SKM-1 treated with dmso at 0.1 percent for 144 hours (cell line): ENCODE results near the gene ZRANB3.

ENCODE experiments used
- DNase-seq: peaks from one replicate; lab custom pipeline; 2025; ENCODE audit not compliant: unreplicated experiment; lab: John Stamatoyannopoulos, UW

The ZRANB3 gene

GRCh38 chr2:135183822-135184221, 347.2 kb downstream of the ZRANB3 start:
- no peak for DNase-seq

GRCh38 chr2:135182601-135183000, 348.4 kb downstream of the ZRANB3 start:
- no peak for DNase-seq

- DNase-seq, result no peak
Measured at GRCh38 chr2:135182190-135182589, 348.8 kb downstream of the ZRANB3 start.

- DNase-seq, result no peak
Measured at GRCh38 chr2:135179689-135180088, 351.3 kb downstream of the ZRANB3 start.

GRCh38 chr2:135175177-135175576, 355.8 kb downstream of the ZRANB3 start:
- DNase-seq, result no peak

GRCh38 chr2:135174810-135175093, 356.3 kb downstream of the ZRANB3 start:
- no peak for DNase-seq

- DNase-seq, result no peak
Measured at GRCh38 chr2:135174049-135174809, 356.8 kb downstream of the ZRANB3 start.

GRCh38 chr2:135169900-135170753, 360.9 kb downstream of the ZRANB3 start:
- DNase-seq, result no peak

- DNase-seq, result no peak
Measured at GRCh38 chr2:135168204-135168856, 362.7 kb downstream of the ZRANB3 start.

- DNase-seq, result no peak
Measured at GRCh38 chr2:135167273-135167672, 363.7 kb downstream of the ZRANB3 start.

GRCh38 chr2:135164431-135164830, 366.6 kb downstream of the ZRANB3 start:
- DNase-seq, result no peak

GRCh38 chr2:135163901-135164300, 367.1 kb downstream of the ZRANB3 start:
- no peak for DNase-seq

GRCh38 chr2:135163306-135163705, 367.7 kb downstream of the ZRANB3 start:
- DNase-seq, result no peak

- DNase-seq, result no peak
Measured at GRCh38 chr2:135162786-135163185, 368.2 kb downstream of the ZRANB3 start.

- DNase-seq, result no peak
Measured at GRCh38 chr2:135162377-135162776, 368.6 kb downstream of the ZRANB3 start.

GRCh38 chr2:135159191-135159590, 371.8 kb downstream of the ZRANB3 start:
- no peak for DNase-seq

GRCh38 chr2:135157856-135158255, 373.2 kb downstream of the ZRANB3 start:
- no peak for DNase-seq

GRCh38 chr2:135154962-135155361, 376.1 kb downstream of the ZRANB3 start:
- no peak for DNase-seq

GRCh38 chr2:135152361-135152760, 378.7 kb downstream of the ZRANB3 start:
- DNase-seq, result no peak

- DNase-seq, result no peak
Measured at GRCh38 chr2:135151615-135152014, 379.4 kb downstream of the ZRANB3 start.

GRCh38 chr2:135150725-135151124, 380.3 kb downstream of the ZRANB3 start:
- no peak for DNase-seq

- DNase-seq, result no peak
Measured at GRCh38 chr2:135149251-135149650, 381.8 kb downstream of the ZRANB3 start.
